ENCODE data around the gene IFFO2.

DNA sequence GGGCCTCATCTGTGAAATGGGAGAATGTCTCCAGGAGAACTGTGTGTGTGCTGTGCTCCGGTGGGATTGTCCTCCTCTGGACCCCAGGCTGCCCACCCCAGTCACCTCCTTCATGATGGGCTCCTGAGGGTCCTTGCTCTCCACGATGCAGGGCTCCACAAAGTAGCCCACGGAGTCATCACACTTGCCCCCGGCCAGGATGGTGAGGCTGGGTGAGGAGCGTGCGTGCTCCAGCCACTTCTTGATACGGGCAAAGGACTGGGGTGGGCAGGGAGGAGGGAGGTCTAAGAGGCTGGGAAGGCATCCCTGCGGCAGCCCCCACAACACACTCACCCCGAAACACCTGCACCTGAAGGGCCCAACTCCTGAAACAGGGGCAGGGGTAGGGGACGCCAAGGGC, 80.3 kb downstream of the IFFO2 start:
- no peak for TF ChIP-seq POLR2A (IDR thresholded peaks at IDR 0.05)
- TF ChIP-seq, protein P1, sequence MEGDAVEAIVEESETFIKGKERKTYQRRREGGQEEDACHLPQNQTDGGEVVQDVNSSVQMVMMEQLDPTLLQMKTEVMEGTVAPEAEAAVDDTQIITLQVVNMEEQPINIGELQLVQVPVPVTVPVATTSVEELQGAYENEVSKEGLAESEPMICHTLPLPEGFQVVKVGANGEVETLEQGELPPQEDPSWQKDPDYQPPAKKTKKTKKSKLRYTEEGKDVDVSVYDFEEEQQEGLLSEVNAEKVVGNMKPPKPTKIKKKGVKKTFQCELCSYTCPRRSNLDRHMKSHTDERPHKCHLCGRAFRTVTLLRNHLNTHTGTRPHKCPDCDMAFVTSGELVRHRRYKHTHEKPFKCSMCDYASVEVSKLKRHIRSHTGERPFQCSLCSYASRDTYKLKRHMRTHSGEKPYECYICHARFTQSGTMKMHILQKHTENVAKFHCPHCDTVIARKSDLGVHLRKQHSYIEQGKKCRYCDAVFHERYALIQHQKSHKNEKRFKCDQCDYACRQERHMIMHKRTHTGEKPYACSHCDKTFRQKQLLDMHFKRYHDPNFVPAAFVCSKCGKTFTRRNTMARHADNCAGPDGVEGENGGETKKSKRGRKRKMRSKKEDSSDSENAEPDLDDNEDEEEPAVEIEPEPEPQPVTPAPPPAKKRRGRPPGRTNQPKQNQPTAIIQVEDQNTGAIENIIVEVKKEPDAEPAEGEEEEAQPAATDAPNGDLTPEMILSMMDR (IDR thresholded peaks at IDR 0.05), result no peak
